H9 (cell line): ENCODE results near the gene GID8. TPM values are rescaled to one million over a fixed set of nuclear protein-coding genes. Genes with fewer than 3 reads are reported as not detected.

Source experiments
- DNase-seq: peaks from one replicate; pipeline ENCODE4 v3.0.0-alpha.2; 2017
- H2AFZ ChIP-seq: one replicate; pipeline ENCODE4 v1.6.1; 2013; ENCODE audit warnings: mild to moderate bottlenecking, low read length, control low read depth, moderate library complexity
- H2AK5ac ChIP-seq: 2 replicates; pipeline ENCODE4 v1.6.1; 2013; ENCODE audit warnings: low read length, control low read depth, mixed read lengths; ENCODE audit not compliant: insufficient read length
- H2BK120ac ChIP-seq: one replicate; pipeline ENCODE4 v1.6.1; 2013; ENCODE audit warnings: low read depth, mild to moderate bottlenecking, low read length, control low read depth, inconsistent platforms; ENCODE audit not compliant: poor library complexity, severe bottlenecking
- H2BK12ac ChIP-seq: 2 replicates; pipeline ENCODE4 v1.6.1; 2013; ENCODE audit warnings: low read length, control low read depth, mixed read lengths, low read depth; ENCODE audit not compliant: insufficient read length
- H2BK15ac ChIP-seq: 2 replicates; pipeline ENCODE4 v1.6.1; 2013; ENCODE audit warnings: low read depth, low read length, control low read depth
- H2BK20ac ChIP-seq: one replicate; pipeline ENCODE4 v1.6.1; 2013; ENCODE audit warnings: low read depth, mild to moderate bottlenecking, low read length, control low read depth, inconsistent platforms; ENCODE audit not compliant: poor library complexity, severe bottlenecking
- H2BK5ac ChIP-seq: 2 replicates; pipeline ENCODE4 v1.6.1; 2013; ENCODE audit warnings: low read length, control low read depth, mixed read lengths; ENCODE audit not compliant: insufficient read length
- H3K14ac ChIP-seq: 2 replicates; pipeline ENCODE4 v1.6.1; 2013; ENCODE audit warnings: low read length, control low read depth; ENCODE audit not compliant: insufficient read depth
- H3K18ac ChIP-seq: 2 replicates; pipeline ENCODE4 v1.6.1; 2013; ENCODE audit warnings: low read depth, mild to moderate bottlenecking, mixed read lengths, low read length, control low read depth; ENCODE audit not compliant: insufficient read length
- H3K23ac ChIP-seq: 2 replicates; pipeline ENCODE4 v1.6.1; 2013; ENCODE audit warnings: low read length, control low read depth, mixed read lengths, low read depth; ENCODE audit not compliant: insufficient read length
- H3K23me2 ChIP-seq: 2 replicates; pipeline ENCODE4 v1.6.1; 2013; ENCODE audit warnings: low read depth, mild to moderate bottlenecking, mixed read lengths, low read length, control low read depth; ENCODE audit not compliant: insufficient read length, poor library complexity, severe bottlenecking
- H3K27ac ChIP-seq: 2 replicates; pipeline ENCODE4 v1.5.1; 2013; ENCODE audit warnings: low read length, control low read depth, mixed read lengths, low read depth; ENCODE audit not compliant: insufficient read length
- H3K27me3 ChIP-seq: 2 replicates; pipeline ENCODE4 v1.6.1; 2013; ENCODE audit warnings: low read length, control low read depth, inconsistent platforms; ENCODE audit not compliant: insufficient read depth
- H3K4ac ChIP-seq: 2 replicates; pipeline ENCODE4 v1.6.1; 2013; ENCODE audit warnings: low read depth, mild to moderate bottlenecking, control low read depth, inconsistent platforms, low read length, moderate library complexity
- H3K4me1 ChIP-seq: 2 replicates; pipeline ENCODE4 v1.6.1; 2013; ENCODE audit warnings: low read length, control low read depth, inconsistent platforms; ENCODE audit not compliant: insufficient read depth
- H3K4me2 ChIP-seq: 2 replicates; pipeline ENCODE4 v1.6.1; 2013; ENCODE audit warnings: low read length, control low read depth, mixed read lengths; ENCODE audit not compliant: insufficient read length, insufficient read depth
- H3K56ac ChIP-seq: 2 replicates; pipeline ENCODE4 v1.6.1; 2013; ENCODE audit warnings: low read depth, mild to moderate bottlenecking, mixed read lengths, low read length, control low read depth; ENCODE audit not compliant: insufficient read length
- H3K79me1 ChIP-seq: 2 replicates; pipeline ENCODE4 v1.6.1; 2013; ENCODE audit warnings: low read depth, mild to moderate bottlenecking, moderate library complexity, low read length, control low read depth, inconsistent platforms; ENCODE audit not compliant: insufficient read depth, poor library complexity, severe bottlenecking
- H3K79me2 ChIP-seq: 2 replicates; pipeline ENCODE4 v1.6.1; 2013; ENCODE audit warnings: low read length, control low read depth, inconsistent platforms; ENCODE audit not compliant: insufficient read depth
- H3K9ac ChIP-seq: 2 replicates; pipeline ENCODE4 v1.6.1; 2013; ENCODE audit warnings: low read length, control low read depth, mixed read lengths; ENCODE audit not compliant: insufficient read length; ENCODE audit errors: extremely low read depth
- H3K9me3 ChIP-seq: one replicate; pipeline ENCODE4 v1.6.1; 2013; ENCODE audit warnings: low read depth, low read length, inconsistent platforms; ENCODE audit not compliant: control insufficient read depth
- H3T11ph ChIP-seq: one replicate; pipeline ENCODE4 v1.6.1; 2013; ENCODE audit warnings: mild to moderate bottlenecking, low read length, control low read depth, inconsistent platforms
- H4K20me1 ChIP-seq: one replicate; pipeline ENCODE4 v1.6.1; 2013; ENCODE audit not compliant: control insufficient read depth, insufficient read length, insufficient read depth
- H4K5ac ChIP-seq: 2 replicates; pipeline ENCODE4 v1.6.1; 2013; ENCODE audit warnings: low read depth, mild to moderate bottlenecking, mixed read lengths, low read length, control low read depth; ENCODE audit not compliant: insufficient read length
- H4K8ac ChIP-seq: replicated peaks from 2 replicates; pipeline ENCODE4 v1.6.1; 2013; ENCODE audit warnings: low read length, control low read depth, mixed read lengths, low read depth; ENCODE audit not compliant: insufficient read length
- H4K91ac ChIP-seq: 2 replicates; pipeline ENCODE4 v1.6.1; 2013; ENCODE audit warnings: low read depth, mild to moderate bottlenecking, moderate library complexity, mixed read lengths, low read length, control low read depth; ENCODE audit not compliant: insufficient read length
- H3K27ac Mint-ChIP-seq, 3 experiments: 2 replicates in 2 of 3; 3 replicates in 1 of 3; pipeline ENCODE4 v1.8.0; 2020 to 2021; ENCODE audit warnings: mixed read lengths in 3 of 3, mild to moderate bottlenecking in 1 of 3, moderate library complexity in 1 of 3
- H3K27me3 Mint-ChIP-seq: 2 replicates; pipeline ENCODE4 v1.8.0; 2021; ENCODE audit warnings: low read depth, mild to moderate bottlenecking, moderate library complexity, mixed read lengths
- H3K36me3 Mint-ChIP-seq, 3 experiments: 2 replicates in 2 of 3; 3 replicates in 1 of 3; pipeline ENCODE4 v1.8.0; 2020 to 2021; ENCODE audit warnings: low read depth in 3 of 3, mixed read lengths in 3 of 3; ENCODE audit not compliant: insufficient read depth in 1 of 3
- H3K4me1 Mint-ChIP-seq, 2 experiments: 2 replicates each; pipeline ENCODE4 v1.8.0; 2020; ENCODE audit warnings: mixed read lengths in 2 of 2
- H3K4me3 Mint-ChIP-seq, 2 experiments: 2 replicates in 1 of 2; 3 replicates in 1 of 2; pipeline ENCODE4 v1.8.0; 2020 to 2021; ENCODE audit warnings: mild to moderate bottlenecking in 2 of 2, mixed read lengths in 2 of 2, moderate library complexity in 1 of 2
- H3K9me3 Mint-ChIP-seq, 2 experiments: 2 replicates in 1 of 2; 3 replicates in 1 of 2; pipeline ENCODE4 v1.8.0; 2020; ENCODE audit warnings: mild to moderate bottlenecking in 2 of 2, mixed read lengths in 2 of 2, moderate library complexity in 1 of 2
- WGBS: extraction: QIAGEN DNeasy Blood & Tissue Kit; methylation state at CpG from one replicate; pipeline ENCODE4 v1.1.7; 2013; ENCODE audit warnings: missing lambda C conversion rate, low lambda C conversion rate, mixed read lengths; ENCODE audit not compliant: insufficient read length; ENCODE audit errors: extremely low coverage; 5-methylcytosine and 5-hydroxymethylcytosine counted together
- total RNA-seq: library from RNA; stranded (reverse); gene quantifications from 2 replicates; pipeline ENCODE4 v1.2.1, GENCODE V29; 2021
- TF ChIP-seq, protein P1 (sequence below): fragments of 200-600 bp; sonication (generic); conservative IDR thresholded peaks from 3 replicates; pipeline ENCODE4 v1.8.0; 2021; ENCODE audit warnings: antibody characterized with exemption, mild to moderate bottlenecking

Gene GID8
- total RNA-seq, 1 experiment from 2014 or later: 60.9 TPM

DNA sequence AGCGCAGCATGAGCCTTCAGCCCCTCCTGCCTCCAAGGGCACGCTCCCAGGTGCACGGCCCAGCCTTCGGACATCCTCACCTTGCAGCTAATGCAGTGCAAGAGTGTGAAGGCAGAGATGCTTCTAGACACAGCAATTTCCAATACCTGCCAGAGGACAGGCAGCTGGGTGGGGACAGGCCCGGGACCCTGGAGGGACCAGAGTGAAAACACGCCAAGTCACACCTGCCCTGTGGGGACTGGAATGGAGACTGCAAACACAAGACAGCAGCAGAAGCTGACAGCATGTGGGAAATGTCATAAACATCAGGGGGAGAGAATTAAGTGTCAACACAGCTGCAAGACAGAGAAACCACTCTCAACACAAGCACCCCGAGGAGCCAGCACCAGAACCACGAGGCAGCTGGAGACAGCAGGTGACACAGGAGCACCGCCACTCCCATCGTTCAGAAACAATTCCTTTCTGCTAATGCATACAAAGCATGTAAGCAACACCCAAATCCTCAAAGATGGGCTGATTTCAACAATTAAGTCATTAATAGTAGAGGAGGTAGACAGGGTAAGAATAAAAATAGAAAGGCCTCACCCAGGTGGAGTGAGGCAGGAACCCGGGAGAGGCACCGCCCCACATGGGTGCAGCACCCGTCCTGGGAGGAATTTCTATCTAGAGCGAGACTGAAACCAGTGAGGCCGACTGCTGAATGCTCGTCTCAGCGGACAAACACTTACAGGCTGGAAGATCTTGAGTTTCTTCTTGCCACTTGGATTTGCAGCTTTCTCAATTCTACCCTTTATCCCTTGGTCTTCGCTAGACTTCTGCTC is 28.8 kb upstream of the GID8 start:
- H3K36me3 Mint-ChIP-seq: peaks cover 72 to 90% (median 88%) of the 10 kb centered on the region in 3 experiments
- Histone ChIP-seq H3K9me3 (no peaks in the 10 kb centered on the region), H3K23me2 (no peaks in the 10 kb centered on the region), H3K14ac (no peak overlapping the region), H4K91ac (no peak overlapping the region), H2BK5ac (no peak overlapping the region), H3K4me1 (no peaks in the 10 kb centered on the region), H4K20me1 (peaks cover 2% of the 10 kb centered on the region), H3K4me2 (no peak overlapping the region), H3K9ac (no peak overlapping the region), H3K23ac (no peak overlapping the region), H2BK12ac (no peak overlapping the region), H2AK5ac (no peak overlapping the region), H2BK15ac (no peak overlapping the region), H2BK20ac (no peak overlapping the region), H3K79me2 (peaks cover 39% of the 10 kb centered on the region; the same call in 1 of the 2 replicates), H2AFZ (no peak overlapping the region), H3K79me1 (peaks cover 26% of the 10 kb centered on the region), H3K18ac (no peak overlapping the region), H2BK120ac (no peak overlapping the region), H4K8ac (no peak overlapping the region), H3K27me3 (no peaks in the 10 kb centered on the region), H3K56ac (no peak overlapping the region), H3K27ac (no peak overlapping the region), H3K4ac (no peak overlapping the region), H4K5ac (no peak overlapping the region), H3T11ph (no peak overlapping the region)
- H3K4me1 Mint-ChIP-seq: peaks cover 4 to 5% of the 10 kb centered on the region in 2 experiments; a peak in 3 of 4 replicates
- H3K27me3 Mint-ChIP-seq: no peaks in the 10 kb centered on the region
- WGBS: no CpG with 5 or more reads among the region's 18 CpGs
- no peak for DNase-seq
- H3K9me3 Mint-ChIP-seq: no peaks in the 10 kb centered on the region
- peak overlapping the region in 1 of 3 experiments; percentile 65; a peak in 1 of 7 replicates for H3K27ac Mint-ChIP-seq
- TF ChIP-seq, protein P1, sequence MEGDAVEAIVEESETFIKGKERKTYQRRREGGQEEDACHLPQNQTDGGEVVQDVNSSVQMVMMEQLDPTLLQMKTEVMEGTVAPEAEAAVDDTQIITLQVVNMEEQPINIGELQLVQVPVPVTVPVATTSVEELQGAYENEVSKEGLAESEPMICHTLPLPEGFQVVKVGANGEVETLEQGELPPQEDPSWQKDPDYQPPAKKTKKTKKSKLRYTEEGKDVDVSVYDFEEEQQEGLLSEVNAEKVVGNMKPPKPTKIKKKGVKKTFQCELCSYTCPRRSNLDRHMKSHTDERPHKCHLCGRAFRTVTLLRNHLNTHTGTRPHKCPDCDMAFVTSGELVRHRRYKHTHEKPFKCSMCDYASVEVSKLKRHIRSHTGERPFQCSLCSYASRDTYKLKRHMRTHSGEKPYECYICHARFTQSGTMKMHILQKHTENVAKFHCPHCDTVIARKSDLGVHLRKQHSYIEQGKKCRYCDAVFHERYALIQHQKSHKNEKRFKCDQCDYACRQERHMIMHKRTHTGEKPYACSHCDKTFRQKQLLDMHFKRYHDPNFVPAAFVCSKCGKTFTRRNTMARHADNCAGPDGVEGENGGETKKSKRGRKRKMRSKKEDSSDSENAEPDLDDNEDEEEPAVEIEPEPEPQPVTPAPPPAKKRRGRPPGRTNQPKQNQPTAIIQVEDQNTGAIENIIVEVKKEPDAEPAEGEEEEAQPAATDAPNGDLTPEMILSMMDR: no peak
- no peak overlapping the region for H3K4me3 Mint-ChIP-seq
